Right hindlimb (tissue), 1 donor: ENCODE measurements around the gene MT1G.
A peak's percentile ranks its signal among the peaks of the same experiment; 100 is the strongest.
"Not testable (repeated sequence)": the region's sequence is repeated elsewhere in the genome, so short reads cannot be mapped to it uniquely, and the experiment has no call there.

Experiments used
- DNase-seq: peaks from one replicate; pipeline ENCODE4 v3.0.0-alpha.2; 2018

Gene MT1G

GRCh38 chr16:56684256-56684925 is 16.5 kb upstream of the MT1G start:
- no peak for DNase-seq

GRCh38 chr16:56683424-56684172 is 15.7 kb upstream of the MT1G start:
- DNase-seq = no peak

GRCh38 chr16:56682703-56683397 is 15.0 kb upstream of the MT1G start:
- no peak for DNase-seq

- peak; percentile 91 for DNase-seq
Measured at GRCh38 chr16:56681939-56682702, 14.3 kb upstream of the MT1G start, which contains the start of gene MT1X. TSS of gene MT1X (plus strand) at chr16:56682470. CDS start at chr16:56682541, 71 bp downstream.

GRCh38 chr16:56679818-56680217 is 12.0 kb upstream of the MT1G start:
- DNase-seq = no peak

GRCh38 chr16:56679078-56679730 is 11.3 kb upstream of the MT1G start:
- no peak for DNase-seq

- DNase-seq = no peak
Measured at GRCh38 chr16:56677474-56677873, 9.6 kb upstream of the MT1G start.

GRCh38 chr16:56675685-56676210 is 7.9 kb upstream of the MT1G start:
- no peak for DNase-seq

GRCh38 chr16:56674570-56674969 is 6.7 kb upstream of the MT1G start:
- DNase-seq = not testable (repeated sequence)

GRCh38 chr16:56673921-56674320 is 6.1 kb upstream of the MT1G start:
- DNase-seq = peak; percentile 45

GRCh38 chr16:56672761-56673536 is 5.1 kb upstream of the MT1G start:
- DNase-seq = no peak

GRCh38 chr16:56672171-56672570 is 4.3 kb upstream of the MT1G start:
- not testable (repeated sequence) for DNase-seq

- not testable (repeated sequence) for DNase-seq
Measured at GRCh38 chr16:56671691-56672090, 3.8 kb upstream of the MT1G start.

- no peak for DNase-seq
Measured at GRCh38 chr16:56670620-56670934, 2.7 kb upstream of the MT1G start.

GRCh38 chr16:56669840-56670619 is 2.2 kb upstream of the MT1G start:
- no peak for DNase-seq

- no peak for DNase-seq
Measured at GRCh38 chr16:56669005-56669839, 1.4 kb upstream of the MT1G start, which contains the start of gene MT1H. TSS of gene MT1H (plus strand) at chr16:56669814. CDS start at chr16:56669885, 71 bp downstream.

- DNase-seq = not testable (repeated sequence)
Measured at GRCh38 chr16:56665286-56666261, 2.3 kb downstream of the MT1G start.

GRCh38 chr16:56664506-56664905 is 3.4 kb downstream of the MT1G start:
- DNase-seq = no peak
